ENCODE data around the gene SPRR5.

DNA sequence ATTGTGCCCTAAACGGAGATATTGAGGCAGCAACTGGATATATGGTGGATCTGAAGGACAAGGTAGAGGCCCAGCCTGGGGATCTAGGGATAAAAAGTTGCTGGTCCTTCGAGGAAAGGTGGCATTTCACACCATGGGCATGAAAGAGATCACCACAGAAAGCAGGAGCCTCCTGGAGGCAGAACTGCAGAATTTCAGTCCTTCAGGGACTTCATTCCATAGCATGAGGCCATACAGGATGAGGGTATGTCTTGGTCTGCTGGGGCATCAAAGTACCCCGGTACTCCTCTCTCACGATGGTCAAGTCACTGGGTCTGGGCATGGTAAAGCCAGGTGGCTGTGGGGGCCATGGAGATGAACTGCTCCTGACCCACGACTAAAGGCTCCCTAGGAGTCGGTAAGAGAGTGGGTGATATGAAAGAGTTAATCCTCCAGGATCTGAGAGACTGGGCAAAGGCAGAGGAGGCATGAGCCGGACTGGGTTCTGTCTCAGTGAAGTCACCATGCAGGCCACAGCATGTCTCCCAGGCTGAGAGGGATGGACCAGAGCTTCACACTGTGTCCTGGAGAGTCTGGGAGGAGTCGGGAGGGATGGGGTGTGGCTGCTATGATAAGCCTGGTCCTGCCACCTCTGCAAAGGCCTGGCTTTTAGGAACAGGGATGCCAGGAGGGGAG lies 5.8 kb upstream of the SPRR5 start:
- TF ChIP-seq, protein P1, sequence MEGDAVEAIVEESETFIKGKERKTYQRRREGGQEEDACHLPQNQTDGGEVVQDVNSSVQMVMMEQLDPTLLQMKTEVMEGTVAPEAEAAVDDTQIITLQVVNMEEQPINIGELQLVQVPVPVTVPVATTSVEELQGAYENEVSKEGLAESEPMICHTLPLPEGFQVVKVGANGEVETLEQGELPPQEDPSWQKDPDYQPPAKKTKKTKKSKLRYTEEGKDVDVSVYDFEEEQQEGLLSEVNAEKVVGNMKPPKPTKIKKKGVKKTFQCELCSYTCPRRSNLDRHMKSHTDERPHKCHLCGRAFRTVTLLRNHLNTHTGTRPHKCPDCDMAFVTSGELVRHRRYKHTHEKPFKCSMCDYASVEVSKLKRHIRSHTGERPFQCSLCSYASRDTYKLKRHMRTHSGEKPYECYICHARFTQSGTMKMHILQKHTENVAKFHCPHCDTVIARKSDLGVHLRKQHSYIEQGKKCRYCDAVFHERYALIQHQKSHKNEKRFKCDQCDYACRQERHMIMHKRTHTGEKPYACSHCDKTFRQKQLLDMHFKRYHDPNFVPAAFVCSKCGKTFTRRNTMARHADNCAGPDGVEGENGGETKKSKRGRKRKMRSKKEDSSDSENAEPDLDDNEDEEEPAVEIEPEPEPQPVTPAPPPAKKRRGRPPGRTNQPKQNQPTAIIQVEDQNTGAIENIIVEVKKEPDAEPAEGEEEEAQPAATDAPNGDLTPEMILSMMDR (IDR thresholded peaks at IDR 0.05): no peak; the same call in 1 of the 2 replicates
- TF ChIP-seq USF2 (IDR thresholded peaks at IDR 0.05; ENCODE audit: borderline replicate concordance, low read depth, low read length): no peak
- no peak for TF ChIP-seq RAD21 (IDR thresholded peaks at IDR 0.05; ENCODE audit: low read length)
